NCI-H128 (cell line): ENCODE results near the gene NHLH1.
A peak's percentile ranks its signal among the peaks of the same experiment; 100 is the strongest.
"Not testable (repeated sequence)": the region's sequence is repeated elsewhere in the genome, so short reads cannot be mapped to it uniquely, and the experiment has no call there.

Source experiments
- DNase-seq: peaks from one replicate; lab custom pipeline; 2025; ENCODE audit not compliant: unreplicated experiment; lab: John Stamatoyannopoulos, UW

Gene NHLH1

DNA sequence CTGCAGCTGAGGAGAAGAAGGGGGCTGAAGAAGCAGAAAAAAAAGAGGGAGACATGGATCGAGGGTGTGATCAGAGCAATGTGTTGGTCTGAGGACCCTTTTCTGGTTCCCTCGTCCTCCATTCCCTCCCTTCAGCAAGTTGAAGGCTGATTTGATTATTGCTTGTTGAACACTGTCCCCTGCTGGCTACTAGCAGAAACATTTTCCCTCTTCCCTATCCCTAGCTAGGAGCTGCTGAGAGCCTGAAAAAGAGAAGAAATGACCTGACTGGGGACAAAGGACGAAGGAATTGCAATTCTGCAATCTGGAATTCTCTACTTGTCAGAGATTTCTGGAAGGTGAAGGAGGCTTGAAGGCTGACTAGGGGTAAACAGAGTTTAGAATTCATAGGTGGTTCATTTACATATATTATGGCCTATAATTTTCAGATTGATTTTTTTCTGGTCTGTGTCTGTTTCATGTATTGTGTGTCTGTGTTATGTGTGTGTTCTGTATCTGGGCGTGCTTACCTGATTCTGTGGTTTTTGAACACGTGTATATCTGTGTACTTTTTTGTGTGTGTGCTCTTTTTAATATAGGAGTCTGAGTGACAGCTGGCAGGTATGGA is 9.8 kb downstream of the NHLH1 start:
- peak; percentile 55 for DNase-seq

DNA sequence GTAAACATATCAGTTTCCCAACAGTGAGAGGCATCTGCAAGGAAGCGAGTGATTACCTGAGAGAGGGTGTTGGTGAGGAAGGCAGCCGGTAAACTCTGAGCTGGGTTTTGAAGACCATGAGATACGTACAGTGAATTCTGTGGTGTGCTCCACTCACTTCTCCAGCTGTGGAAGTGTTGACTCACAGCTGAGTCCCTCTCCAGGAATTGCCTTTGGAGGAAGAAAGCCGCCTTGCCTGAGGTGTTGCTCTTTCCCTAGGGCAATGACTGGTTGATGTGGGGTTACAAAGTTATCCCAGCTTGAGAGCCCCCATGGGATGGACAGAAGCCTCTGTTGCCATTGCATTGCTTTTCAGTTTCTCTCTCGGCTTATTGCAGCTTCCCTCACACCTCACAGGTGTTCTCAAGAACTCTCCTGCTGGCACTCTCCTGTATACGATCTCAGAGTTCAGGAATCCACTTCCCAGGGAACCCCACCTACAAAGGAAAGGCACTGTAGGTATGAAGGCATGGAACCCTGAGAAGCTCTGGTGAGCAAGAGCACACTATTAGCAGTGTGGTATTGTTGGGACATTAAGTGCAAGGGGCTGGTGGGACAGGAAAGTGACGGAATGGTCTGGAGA is 10.8 kb downstream of the NHLH1 start:
- no peak for DNase-seq

DNA sequence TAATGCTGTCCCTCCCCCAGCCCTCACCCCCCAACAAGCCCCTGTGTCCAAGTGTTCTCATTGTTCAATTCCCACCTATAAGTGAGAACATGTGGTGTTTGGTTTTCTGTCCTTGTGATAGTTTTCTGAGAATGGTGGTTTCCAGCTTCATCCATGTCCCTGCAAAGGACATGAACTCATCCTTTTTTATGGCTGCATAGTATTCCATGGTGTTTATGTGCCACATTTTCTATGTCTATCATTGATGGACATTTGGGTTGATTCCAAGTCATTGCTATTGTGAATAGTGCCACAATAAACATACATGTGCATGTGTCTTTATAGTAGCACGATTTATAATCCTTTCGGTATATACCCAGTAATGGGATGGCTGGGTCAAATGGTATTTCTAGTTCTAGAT is 17.9 kb downstream of the NHLH1 start:
- not testable (repeated sequence) for DNase-seq

DNA sequence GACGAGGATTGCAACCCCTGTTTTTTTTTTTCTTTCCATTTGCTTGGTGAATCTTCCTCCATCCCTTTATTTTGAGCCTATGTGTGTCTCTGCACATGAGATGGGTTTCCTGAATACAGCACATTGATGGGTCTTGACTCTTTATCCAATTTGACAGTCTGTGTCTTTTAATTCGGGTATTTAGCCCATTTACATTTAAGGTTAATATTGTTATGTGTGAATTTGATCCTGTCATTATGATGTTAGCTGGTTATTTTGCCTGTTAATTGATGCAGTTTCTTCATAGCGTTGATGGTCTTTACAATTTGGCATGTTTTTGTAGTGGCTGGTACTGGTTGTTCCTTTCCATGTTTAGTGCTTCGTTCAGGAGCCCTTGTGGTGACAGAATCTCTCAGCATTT is 21.5 kb downstream of the NHLH1 start:
- not testable (repeated sequence) for DNase-seq

DNA sequence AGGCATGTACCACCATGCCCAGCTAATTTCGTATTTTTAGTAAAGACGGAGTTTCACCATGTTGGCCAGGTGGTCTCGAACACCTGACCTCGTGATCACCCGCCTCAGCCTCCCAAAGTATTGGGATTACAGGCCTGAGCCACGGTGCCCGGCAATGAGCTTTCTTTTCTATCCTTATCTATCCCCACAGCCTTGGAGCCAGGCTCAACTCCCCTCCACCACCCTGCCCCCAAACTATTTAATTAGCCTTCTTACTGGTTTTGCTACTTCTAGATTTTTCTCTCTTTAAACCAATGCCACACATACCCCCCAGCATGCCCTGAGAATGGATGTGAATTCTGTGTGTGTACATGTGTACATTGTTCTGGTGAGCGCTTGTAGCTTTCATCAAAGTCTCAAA is 27.8 kb downstream of the NHLH1 start:
- no peak for DNase-seq

DNA sequence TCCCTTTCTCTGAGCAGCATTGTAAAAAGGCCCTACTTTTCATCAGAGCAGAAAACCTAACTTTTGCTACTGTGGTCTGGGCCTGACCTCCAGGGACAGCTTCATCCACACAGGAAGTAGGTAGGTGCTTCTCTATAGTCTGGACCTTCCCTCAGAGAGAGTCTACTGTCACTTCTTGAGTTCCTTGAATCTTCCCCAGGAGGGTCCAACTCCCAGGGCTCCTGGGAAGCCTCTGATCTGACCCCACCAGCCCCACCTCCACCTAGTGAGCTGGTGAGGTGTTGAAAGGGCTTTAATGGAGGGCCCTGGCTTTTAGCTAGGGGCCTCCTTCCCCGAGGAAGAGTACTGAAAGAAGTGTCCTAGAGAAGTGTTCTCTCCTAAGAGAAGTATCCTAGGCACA is 30.8 kb downstream of the NHLH1 start:
- no peak for DNase-seq

DNA sequence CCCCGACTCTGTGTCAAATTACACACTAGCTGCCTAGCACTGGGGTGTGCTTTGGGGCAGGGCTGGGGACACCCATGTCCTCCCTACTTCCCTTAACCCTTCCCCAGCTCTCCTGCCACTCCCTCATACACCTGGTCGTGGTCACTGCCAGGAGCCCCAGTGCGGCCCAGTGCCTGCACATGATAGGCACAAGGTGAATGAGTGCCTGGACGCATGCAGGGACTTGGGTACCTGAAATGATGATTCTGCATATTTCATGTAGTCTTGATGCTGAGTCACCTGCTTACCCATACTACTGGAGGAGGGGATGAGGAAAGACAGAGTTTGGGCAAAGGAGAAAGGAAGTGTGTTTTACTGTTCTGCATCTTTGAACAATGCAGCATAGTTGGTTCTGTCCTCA is 32.0 kb downstream of the NHLH1 start:
- no peak for DNase-seq

DNA sequence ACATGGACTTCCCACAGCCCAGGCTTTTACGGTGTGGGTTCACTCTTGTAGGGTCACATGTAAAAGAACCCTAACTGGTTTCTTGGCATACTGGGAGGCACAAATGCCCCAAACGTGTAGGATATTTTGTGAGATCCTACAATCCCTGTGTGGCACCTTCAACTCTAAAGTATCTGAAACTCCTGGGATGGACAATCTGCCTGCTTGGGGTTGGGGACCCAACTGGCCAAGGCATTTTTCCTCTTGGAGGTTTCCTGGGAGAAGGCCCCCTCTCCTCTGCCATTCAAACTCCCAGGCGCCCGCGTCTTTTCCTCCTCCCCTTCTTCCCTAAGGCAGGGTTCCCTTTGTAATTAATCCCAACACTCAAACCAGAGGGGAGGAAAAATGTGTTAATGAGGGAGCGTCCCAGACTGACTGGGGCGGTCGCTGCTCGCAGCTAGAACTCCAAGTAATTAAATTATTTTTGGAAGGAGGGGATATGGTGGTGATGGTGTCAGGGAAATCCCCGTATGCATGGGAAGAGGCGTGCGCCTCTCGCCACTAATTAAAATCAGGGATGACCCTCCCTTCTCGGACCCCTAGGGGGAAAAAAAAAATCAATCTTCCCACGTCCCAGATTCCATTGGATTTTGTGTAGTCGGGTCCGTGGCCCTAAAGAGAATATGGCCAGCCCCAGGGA is 32.8 kb downstream of the NHLH1 start:
- no peak for DNase-seq

DNA sequence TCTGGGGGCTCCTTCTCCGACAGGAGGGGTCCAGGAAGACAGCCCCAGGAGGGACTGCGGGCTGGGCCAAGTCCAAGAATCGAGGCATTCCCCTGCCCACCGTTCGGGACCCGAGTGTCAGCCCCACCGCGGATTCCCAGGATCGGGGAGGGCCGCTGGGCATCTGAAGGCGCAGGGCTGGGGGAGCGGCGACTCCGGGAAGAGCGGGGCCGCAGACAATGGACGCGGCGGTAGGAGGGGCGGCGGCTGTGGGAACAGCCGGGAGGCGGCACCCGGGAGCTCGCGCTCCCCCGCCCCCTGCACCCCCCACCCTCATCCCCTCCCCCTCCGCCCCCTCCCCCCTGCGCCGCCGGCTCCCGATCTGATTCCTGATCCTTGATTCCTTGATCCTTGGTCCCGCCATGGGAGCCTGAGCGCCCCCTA is 33.4 kb downstream of the NHLH1 start, which contains the start of gene VANGL2:
Gene VANGL2 (plus strand): TSS at position 342 of the 423 bp plus-strand sequence. CDS start 15,274 bp downstream, outside the sequence.
- peak; percentile 77 for DNase-seq

DNA sequence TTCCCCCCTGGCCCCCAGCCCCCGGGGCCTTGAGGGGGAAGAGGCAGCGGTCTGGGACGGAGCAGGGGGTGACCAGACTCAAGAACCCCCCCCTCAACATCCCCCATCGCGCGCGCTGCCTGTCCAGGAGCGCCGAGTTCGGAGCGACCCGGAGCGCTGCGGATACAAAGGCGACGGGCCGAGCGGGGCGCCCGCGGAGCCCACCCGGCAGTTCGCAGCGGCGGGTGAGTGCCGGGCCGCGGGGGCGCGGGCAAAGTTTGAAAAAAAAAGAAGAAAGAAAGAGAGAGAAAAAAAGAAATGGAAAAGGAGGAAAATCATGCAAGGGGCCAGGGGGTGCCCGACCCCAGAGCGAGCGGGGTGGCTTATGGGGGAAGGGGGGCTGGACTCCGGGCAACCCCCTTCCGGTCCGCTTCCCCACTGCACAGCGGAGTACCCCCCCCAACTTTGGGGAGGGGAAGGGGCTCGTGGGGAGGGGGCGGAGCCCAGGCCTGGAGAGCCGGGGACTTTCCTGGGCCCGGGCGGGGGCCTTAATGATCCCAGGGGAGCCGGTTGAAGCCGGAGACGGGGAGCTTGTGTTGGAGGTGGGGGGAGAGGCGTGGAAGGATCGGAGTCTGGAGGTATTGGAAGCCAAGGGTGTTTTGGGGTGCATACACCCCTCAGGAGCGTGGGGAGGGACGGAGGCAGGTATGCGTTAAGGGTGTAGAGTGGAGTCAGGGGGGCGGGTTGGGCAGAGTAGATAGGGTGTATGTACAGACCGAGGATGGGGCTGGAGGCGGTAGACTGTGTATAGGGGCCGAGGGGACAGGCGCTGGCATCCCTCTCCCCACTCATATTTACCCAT is 34.0 kb downstream of the NHLH1 start:
- DNase-seq, result peak; percentile 29

DNA sequence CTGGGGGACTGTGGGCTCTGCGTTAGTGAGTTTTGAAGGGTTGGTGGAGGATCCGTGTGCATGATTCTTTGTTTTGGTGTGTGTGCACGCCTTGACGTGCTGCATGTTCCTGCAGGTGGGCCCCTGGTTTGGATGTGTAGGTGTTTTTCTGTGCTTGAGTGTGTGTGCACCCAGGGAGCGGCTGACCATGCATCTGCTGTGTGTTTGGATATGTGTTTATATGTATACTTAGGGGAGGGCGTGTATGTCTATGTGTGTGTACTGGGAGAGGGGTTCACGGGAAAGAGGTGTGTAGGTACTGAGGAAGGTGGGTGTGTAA is 34.6 kb downstream of the NHLH1 start:
- no peak for DNase-seq

DNA sequence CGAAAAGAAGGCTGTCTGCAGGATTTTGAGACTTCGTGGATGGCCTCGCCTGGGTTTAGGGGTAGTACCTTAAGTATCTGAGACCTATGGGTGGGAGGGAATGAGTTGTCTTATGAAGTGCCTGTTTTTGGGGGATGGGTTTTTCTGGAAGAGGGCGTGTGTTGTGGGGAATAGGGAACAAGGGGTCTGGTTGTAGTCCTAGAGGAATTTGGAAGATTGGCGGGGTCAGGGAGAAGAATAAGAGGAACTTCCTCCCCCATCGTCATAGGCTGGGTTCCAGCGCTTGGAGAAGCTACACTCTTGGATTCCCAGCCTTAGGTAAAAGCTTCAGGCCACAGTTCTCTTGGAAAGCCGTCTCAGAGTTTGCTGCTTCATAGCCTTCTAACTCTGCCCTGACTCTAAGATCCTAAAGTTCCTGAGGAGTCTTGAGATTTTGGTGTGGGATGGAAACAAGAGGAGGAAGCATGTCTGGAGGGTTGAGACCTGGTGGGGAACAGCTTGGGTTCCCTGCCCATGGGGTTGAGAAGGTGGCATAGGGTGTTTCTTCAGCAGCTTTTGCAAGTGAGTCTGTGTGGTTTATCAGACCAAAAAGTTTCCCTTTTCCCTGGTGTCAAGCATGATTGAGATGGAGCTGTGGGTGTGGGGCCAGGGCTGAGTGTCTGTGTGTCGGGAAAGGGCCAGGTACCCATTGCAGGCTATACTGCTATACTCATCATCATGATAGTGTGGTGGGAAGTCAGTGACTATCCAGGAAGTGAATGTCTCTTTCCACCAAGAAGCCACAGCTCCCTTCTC is 35.3 kb downstream of the NHLH1 start:
- DNase-seq, result no peak

DNA sequence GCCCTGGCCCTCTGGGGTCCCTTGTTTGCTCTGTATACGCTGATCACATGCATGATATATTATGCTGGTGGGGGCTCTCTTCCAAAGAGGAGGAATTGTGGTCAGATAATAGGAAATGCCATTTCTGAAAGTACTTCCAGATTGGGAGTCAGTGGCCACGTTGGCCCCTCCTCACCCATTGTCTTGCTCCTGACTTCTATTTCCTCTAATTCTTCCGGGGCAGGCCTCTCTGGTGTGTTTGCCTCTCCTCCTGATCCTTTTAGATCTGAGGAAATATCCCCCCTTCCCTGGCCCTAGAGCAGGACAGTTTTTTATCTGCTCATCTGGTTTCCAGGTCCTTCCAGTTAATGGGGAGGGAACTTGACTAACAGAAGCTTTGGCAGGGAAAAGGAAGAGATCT is 36.4 kb downstream of the NHLH1 start:
- DNase-seq, result no peak

DNA sequence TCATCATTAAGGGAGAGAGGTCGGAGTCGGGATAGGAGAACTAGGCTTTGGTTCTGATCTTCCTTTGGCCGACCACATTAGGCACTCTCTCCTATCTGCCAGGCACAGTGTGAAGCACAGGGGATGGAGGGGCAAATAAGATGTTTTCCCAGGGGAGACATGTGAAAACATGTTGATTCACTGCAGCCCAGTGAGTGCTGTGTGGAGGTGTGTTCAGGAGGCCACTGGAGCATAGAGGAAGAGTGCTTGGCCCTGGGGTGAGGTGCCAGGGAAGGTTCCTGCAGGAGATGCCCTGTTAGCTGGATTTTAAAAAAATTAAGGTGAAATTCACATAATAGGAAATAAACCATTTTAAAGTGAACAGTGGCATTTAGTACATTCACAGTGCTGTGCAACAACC is 37.2 kb downstream of the NHLH1 start:
- no peak for DNase-seq

DNA sequence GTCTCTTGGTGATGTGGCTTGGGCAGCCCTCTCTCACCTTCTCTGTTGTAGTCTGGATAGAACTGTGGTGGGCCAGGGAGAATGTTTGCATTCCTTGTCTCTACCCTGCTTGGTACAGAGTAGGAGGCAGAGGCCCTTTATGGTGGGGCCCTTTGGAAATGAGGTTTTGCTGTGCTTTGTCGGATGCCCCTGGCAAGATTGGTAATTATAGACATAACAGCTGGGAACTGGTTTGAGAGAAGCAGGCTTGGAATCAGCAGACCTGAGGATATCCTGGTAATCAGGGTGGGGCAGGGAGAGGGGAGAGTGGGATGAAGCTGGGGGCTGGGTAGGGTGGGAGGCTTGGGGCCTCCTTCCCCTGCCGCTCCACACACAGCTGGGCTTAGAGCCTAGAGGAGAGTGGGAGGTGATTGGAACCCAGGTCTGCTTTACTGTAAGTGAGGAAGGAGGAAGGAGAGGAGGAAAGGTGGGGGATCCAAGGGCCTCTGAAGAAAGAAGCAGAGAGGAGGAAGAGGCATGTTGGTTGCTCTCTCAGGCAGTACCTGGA is 38.5 kb downstream of the NHLH1 start:
- no peak for DNase-seq

DNA sequence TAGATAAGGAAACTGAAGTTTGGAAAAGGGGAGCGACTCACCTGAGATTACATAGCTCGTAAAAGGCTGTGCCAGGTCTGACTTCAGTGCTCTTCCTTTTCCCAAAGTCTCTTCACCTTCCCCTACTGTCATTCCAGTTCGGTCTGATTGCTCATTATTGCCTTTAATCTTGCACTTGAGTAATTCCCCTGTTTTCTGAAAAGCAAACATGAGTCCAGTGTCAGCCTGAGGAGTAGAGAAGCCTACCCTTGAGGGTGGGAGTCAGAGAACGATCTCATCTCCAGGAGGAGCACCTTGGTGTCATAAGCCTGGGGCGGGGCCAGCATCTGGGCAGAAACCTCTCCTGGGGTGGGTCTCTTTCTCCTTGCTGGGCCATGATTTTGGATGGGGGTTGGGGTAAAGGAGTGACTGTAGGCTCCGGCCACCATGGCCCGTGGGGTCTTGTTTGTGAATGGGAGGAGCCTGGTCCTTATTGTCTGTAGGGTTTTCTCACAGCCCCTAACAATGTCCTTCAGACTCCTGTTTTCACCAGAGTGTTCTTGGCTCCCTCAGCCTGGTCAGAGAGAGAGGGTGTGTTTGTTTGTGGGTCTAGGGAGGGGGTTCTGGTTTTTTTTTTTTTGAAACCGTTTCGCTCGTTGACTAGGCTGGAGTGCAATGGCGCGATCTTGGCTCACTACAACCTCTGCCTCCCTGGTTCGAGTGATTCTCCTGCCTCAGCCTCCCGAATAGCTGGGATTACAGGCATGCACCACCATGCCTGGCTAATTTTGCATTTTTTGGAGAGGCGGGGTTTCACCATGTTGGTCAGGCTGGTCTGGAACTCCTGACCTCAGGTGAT is 39.5 kb downstream of the NHLH1 start:
- DNase-seq, result no peak

DNA sequence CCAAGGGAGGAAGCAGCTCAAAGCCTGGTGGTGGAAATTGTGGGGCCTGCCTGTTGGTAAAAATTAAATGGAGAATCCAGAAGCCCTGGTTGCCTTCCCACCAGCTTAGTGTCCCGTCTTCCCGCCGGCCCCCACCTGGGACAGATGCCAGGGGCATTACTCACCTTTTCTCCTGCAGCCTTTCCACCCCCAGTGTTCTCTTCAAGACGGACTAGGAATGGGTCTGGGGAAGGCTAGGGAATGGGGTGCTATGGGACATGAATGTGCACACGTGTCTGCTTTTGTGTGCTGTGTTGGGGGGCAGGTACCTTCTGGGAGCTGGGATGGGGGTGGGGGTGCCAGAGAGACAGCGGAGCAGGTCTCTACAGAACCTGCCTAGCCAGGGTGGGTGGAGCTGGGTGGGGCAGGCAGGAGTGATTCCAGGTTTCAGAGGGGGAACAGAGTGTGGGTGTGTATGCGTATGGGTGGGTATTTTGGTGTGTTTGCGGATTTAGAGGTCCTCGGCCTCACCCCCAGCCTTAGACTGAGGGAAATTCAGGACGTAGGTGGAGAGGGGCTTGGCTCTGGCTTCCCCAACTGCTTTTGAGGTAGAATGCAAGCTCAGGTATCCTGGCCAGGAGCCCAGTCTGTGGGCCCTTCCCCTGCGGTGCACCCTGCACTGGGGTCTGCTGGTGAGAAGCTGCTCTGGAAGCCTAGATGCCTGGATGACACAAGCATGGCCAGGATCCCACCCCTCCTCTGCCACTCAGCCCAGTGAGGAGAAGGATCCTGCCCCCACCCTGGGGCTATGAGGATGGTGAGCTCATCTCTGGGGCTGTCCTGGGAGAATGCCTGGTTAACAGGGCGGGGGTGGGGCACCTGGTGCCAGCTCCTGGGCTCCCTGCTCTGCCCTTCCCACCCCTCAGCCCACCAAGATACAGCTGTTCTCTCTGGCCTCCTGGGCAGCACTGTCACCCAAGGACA is 41.2 kb downstream of the NHLH1 start:
- DNase-seq, result no peak

DNA sequence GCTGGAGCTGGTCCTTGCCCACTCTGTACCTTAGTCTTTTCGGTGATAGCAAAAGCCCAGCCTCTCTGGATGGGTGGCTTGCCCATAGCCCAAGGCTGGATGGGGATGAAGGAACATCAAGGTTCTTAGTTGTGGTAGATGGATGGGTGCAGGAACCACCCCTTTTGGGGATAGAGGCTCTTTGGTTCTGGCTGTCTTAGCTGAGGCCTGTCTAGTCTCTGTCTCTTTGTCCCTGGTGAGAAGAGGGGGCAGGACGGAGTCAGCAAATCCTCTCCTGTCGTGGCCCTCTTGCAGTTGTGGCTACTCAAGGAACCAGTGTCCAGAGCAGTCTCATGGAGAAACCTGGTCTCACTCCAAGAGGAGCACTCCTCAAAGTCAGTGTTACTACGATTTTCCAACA is 42.0 kb downstream of the NHLH1 start:
- no peak for DNase-seq

DNA sequence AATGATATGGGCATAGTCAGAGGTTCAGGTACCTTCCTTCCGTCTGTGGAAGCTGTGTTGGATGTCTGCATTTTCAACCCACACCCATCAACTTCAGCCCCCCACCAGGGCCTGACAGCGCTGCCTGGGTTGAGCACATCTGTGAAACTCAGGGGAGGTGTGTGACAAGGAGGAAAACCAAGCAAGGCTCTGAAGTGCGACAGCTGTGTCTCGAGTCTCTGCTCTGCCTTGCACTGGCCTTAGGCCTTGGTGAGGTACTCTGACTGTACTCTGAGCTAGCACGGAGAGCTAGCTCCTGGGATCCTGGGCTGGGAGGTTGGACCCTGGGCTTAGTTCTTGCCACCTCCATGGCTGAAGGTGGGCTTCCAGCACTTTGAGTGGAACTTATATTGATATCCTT is 42.6 kb downstream of the NHLH1 start:
- no peak for DNase-seq
